ENCODE data around the gene INSIG1.

DNA sequence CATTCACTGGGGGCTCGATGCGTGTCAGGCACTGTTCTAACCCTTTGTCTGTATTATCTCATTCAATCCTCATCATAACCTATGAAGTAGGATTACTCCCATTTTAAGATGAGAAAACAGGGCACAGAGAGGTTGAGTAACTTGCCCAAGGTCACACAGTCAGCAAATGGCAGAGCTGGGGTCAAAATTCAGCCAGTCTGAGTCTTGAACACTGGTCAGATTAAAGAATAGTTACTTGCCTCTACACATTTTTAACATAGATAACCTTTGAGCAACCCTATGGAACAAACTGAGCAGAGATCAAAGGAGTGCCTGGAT lies 27.2 kb downstream of the INSIG1 start:
- TF ChIP-seq, protein P1, sequence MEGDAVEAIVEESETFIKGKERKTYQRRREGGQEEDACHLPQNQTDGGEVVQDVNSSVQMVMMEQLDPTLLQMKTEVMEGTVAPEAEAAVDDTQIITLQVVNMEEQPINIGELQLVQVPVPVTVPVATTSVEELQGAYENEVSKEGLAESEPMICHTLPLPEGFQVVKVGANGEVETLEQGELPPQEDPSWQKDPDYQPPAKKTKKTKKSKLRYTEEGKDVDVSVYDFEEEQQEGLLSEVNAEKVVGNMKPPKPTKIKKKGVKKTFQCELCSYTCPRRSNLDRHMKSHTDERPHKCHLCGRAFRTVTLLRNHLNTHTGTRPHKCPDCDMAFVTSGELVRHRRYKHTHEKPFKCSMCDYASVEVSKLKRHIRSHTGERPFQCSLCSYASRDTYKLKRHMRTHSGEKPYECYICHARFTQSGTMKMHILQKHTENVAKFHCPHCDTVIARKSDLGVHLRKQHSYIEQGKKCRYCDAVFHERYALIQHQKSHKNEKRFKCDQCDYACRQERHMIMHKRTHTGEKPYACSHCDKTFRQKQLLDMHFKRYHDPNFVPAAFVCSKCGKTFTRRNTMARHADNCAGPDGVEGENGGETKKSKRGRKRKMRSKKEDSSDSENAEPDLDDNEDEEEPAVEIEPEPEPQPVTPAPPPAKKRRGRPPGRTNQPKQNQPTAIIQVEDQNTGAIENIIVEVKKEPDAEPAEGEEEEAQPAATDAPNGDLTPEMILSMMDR (conservative IDR thresholded peaks at IDR 0.05; ENCODE audit: low read depth, low read length): no peak
- TF ChIP-seq EZH2 (IDR thresholded peaks at IDR 0.05; ENCODE audit: borderline replicate concordance, low read depth, low read length, poor library complexity, severe bottlenecking): no peak
